HuH-7 (cell line): ENCODE data around the gene HPX.
"Not testable (repeated sequence)": the region's sequence is repeated elsewhere in the genome, so short reads cannot be mapped to it uniquely, and the experiment has no call there.

Source experiments
- DNase-seq: peaks from one replicate; pipeline ENCODE4 v3.0.0; 2011; ENCODE audit warnings: low spot score

The HPX gene

DNA sequence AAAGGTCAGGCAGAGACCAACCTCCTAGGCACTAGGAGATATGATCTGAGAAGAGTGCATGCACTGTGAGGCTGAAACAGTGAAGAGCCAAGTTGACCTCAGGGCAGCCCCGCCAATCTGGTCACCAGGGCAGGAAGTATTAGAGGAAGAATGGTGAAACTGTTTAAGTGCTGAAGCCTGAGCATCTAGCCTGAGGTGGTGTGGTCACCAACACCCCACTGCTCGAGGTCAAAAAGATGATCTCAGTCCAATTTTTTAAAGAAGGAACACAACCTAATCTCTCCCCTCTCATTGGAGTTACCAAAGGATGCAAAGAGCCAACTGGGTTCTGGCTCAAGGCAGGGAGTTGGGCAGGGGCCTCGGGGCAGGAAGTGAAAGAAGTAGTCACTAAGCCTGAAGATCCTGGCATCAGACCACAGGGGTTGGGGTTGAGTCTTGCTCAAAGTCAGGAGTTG lies 25.9 kb downstream of the HPX start:
- DNase-seq: no peak

DNA sequence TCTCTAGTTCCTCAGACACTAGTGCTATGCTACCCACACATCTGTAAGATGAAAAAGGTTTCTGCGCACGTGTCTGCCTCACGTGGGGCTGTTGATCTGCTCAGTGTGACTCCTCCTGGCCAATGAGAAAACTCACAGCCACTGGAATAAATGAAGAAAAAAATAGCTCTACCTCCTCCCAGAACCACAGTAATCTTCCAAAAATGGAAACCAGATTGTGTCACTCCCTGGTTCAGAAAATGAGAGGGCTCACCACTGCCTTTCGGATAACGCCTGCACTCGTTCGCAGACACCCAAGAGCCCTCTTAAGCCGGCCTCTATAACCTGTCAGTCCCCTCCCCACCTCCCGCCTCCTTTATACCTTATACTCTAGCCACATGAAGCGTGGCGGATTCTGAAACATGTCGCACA lies 27.0 kb downstream of the HPX start:
- no peak for DNase-seq

DNA sequence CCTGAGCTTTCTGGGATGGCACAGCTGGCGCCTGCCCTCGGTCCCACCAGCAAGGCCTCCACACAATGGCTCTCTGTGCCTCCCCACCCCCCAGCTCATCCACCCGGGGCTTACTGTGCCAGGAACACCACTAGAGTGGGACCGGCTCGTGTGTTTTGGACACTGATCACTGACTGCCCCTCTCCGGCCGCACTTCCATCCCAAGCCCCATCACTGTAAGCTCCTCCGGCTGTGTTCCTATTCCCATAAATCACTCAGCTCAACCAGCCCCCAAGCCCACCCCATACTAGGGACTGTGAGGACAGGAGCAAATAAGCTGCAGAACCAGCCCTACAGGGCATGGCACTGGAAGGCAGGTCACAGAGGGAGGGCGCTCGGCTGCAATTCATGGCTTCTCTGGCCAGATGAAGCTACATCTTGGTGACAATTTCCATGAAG lies 29.2 kb downstream of the HPX start:
- DNase-seq: no peak

DNA sequence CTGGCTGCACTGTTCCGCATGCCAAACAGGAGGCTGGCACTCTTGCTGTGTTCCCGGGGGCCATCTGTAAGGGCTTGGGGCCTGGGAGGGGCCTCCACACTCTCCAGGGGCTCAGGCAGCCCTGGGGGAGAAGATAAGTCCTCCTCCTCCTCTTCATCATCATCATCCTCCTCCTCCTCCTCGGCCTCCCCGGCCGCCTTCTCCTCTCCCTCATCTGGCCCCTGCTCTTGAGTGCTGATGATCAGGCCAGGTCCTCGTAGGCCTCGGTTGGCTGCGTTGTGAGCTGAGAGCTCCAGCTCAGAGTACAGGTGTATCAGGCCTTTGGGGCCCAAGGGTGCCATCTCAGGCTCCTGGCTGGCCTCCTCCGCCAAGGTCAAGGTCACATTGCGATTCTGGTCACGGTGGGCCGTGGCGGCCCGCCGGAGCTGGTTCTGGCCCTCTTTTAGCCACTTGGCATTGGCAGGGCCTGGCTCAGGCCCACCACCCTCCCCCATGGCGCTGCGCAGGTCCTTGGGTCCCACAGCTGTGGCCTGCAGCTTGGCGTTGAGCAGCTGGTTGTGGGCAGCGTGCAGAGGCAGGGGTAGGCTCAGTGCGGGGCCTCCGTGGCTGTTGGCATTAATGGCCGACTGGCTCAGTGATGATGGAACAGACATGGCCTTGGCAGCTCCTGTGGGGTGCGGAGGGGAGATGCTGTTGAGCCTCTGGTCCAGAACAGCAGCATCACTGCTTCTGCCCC lies 29.9 kb downstream of the HPX start:
- no peak for DNase-seq

DNA sequence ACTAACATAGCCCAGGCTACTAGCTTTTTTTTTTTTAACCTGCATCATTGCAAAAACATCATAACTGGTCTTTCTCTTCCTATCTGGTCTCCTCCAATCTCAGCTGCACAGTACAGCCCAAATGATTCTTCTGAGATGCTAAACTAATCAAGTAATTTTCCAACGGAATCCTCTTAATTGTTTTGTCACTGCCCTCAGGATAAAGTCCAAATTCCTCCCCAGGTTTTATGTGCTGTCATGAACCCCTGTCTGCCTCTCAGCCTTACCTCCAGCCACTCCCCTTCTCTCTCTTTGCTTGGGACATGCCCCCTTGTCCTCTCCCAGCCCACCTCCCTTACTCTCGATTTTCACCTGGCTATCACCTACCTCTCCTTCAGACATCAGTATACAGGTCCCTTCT lies 34.4 kb downstream of the HPX start:
- peak; percentile 56 for DNase-seq

DNA sequence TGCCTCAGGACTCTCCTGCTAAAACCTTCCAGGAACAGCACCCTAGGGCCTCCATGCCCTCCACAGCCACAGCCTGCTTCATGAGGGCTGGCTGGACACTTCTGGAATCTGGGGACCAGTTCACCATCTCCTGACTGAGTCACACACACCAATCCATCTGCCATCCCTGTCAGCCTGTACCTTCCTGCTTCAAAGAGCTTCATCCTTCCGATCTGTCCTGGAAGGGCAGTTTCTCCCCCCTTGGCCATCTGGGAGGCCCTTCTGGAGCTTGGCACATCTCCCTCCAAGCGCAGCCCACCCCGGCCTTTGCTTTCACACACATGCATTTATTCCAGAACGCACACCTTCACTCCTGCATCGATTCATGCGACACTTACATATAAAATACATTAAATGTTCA lies 34.9 kb downstream of the HPX start:
- no peak for DNase-seq

DNA sequence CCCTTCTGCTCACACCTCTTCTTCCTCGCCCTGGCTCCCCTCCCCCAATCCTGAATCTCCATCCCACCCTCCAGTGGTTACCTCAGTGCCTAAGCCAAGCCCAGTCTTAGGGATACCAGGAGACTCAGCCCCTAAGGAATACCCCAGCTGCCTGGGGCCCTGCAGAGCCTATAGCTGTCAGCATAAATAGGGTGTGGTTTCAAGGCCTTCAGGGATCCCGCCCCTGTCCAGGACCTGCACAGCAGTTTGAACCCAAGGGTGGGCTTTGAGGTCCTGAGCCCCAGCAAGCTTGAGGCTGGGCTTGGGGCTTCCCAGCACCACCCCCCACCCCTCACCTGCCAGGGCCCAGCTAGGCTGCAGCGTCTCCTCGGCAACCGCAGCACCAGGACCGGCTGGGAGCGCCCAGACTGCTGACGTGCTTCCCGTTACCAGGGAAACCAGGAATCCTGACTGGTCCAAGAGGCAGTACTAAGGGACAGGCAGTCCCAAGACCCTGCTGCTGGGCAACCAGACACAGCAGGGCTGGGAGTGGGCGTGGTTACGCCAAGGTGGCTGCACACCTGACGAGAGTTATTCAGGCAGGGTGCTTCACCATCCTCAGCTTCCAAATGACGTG lies 35.6 kb downstream of the HPX start:
- no peak for DNase-seq

DNA sequence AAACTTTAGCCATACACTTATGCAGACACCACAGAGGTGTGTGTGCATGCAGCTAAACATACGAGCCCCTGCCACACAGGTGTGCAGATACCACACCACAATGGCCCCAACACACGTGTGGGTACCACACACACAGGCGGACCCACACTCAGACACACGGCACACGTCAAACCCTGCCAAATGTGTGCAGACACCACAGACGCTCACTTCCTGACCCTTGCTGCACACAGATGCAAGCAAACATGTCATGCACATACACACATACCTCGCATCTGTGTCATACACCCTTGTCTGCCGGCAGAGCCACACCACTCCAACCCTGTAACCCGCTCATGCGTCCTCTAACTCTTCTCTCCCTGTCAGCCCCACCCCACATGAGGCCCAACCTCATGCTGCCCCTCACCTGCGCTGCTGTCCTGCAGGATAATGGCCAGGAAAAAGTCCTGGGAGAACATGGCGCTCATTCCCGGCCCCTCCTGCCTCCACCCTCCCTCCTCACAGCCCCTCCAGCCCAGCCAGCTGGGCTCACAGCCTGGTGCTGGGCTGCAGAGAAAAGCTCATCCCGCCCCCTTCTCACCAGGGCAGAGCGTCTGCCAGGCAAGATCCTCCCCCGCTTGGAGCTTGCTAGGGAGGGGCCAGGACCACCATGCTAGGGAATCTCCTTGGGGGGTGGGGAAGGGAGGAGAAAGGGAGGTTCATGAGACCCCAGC lies 36.3 kb downstream of the HPX start:
- no peak for DNase-seq

DNA sequence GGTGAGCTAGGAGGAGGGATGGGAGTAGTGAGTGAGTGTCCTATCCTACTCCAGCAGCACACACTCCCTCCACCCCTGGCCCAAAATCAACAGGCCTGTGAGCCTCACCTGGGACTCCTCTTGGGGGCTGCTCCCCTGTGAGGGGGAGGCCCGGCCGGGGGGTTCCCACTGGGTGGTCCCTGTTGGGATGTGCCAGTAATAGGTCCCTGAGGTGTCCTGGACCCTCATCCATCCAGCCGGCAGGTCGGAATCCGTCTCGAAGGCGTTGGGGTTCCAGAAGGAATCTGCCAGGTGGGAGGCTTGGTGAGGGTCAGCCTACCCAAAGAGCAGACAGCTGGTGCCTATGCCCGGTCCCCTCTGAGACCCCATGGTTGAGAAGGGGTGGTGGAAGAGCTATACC lies 37.2 kb downstream of the HPX start:
- DNase-seq: no peak

DNA sequence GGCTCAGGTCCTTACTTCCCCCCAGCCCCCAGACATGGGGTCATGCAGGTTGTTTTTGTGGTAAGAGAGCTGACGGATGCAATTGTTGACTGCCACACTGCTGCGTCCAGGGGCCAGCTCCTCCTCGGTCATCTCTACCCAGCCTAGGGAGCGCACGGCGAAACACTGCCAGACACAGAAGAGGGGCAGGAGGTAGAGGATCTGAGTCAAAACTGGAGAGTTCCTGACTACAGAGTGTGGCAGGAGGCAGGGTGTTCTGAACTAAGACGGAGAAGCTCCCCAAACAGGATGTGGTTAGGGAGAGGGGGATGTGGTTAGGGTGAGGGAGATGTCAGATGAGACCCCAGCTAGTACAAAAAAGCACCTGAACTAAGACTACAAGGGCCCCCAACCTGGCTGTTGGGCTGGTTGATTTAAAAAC lies 38.2 kb downstream of the HPX start:
- DNase-seq: no peak

DNA sequence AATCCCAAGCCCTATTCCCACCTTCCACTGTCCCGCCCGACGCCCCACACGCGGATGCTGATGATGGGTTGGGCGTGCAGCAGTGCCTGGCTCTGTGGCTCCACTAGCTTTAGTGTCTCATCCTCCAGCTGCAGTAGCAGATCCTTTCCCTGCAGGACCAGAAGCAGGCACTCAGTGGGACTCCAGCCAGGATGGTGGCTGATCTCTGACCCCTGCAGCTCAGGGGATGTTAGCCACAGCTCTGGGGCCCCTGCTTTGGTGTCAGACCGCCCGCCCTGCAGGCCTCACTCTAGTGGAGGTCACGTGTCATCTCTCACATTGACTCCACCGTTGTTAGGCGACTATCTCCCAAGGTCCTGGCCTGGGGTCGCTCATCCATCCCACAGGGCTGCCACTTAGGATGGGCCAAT lies 38.7 kb downstream of the HPX start:
- DNase-seq: no peak

DNA sequence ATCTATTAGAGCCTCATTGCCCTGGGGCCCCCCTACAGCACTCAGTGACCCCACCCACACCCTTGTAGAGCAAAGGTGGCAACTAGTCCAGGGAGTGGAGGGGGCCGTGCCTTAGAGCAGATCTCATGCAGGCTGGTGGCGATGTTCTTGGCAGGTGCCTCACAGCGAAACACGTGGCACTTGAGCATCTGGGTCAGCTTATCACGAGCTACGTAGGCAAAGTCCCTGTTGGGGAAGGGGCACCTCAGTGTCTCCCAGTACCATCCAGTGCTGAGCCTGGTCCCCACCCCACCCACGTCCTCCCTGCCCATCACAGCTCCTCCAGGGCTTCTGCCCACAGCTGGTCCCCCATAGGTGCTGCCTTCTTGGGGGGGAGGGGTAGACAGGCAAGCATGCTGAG lies 39.3 kb downstream of the HPX start:
- no peak for DNase-seq

DNA sequence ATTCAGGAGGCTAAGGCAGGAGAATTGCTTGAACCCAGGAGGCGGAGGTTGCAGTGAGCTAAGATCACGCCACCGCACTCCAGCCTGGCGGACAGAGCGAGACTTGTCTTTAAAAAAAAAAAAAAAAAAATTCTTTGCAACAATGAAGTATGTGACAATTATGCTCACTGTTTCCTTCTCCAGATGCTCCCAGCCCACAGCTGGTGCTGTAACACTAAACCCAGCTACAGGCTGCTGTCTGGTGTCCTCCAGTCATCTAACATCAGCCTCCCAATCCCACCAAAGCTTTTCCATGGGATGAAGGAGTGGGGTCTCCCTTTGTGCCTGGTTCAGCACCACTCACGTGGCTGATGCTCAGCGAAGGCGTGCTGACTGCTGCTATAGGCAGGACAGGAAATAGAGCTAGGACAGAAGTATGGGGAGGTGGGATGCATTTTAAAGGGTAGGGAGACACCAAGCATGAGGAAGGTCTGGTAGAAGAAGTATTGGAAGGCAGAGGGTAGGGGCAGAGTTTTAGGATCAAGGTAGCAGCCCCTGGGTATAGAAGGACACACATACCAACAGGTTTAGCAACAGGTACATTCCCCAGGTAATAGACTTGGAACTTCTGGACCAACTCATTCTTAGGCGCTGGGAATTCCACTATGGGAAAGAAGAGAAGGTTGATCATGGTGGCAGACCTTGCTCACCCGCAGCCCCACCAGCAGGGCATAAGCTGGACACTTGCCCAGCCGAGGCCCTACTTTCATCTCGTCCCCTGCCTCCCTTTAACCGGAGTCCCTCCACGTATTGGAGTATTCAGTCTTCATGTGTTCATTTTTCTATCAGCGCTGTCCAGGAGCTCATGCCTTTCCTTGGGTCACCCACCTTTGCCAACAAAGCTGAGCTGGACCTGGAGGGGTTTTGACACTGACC lies 40.1 kb downstream of the HPX start:
- DNase-seq: no peak

DNA sequence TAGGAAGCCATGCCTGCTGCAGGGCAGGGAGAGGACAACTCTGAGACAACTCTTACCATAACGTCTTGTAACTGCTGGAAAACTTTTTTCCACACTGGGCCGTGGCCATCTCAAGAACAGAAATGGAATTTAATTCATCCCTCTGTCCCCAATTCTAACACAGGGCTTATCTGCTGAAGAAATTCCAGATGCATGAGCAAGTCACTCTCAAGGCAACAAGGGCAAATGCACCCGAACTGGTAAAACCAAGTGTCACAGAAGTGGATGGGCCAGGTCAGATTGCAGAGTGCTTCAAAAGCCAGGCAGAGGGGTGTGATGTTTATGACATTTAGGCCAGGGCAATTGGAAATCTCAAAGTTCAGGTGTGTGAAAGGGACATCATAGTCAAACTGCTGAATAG lies 43.2 kb downstream of the HPX start:
- no peak for DNase-seq

DNA sequence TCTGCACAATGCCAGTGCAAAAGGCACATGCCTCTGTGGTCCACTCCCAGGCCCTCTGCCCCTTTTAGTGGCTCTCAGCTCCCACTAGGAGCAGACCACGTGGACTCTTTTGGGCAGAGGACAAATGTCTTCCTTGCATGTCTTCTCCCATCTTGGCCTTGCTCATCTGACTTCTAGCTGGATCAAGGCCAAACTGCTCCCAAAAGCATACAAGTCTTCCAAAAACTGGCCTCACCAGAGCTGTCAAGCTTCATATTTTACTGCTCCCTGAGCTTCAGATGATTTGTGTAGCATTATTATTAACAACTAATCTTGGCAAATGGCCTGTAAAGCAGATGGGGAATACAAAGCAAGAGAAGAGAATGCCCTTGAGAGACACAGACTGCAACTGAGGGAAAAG lies 43.6 kb downstream of the HPX start:
- DNase-seq: no peak

DNA sequence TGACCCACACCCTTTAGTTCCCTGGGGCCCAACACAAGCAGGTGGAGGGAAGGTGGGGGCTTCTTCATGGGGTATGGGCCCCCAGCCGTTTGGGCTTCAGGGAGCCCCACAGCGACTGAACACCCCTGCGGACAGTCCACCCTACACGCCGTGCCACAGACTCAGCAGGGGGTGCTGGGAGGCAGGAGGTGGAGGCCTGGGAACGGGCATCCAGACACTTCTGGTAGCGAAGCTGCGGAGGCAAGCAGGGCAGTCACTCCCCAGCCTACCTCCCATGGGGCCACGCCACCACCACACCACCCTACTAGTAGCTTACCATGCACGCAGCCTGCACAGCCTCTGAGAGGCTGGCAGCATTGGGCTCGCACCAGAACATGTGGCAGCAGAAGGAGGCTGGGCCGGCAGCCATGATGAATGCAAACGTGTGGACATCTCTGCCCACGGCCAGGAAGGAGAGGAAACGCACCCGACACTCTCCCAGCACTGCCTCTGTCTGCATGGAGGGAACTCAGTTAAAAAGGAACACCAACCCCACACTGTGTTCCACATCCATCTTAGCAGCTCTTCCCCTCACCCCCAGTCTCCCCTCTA lies 45.2 kb downstream of the HPX start:
- DNase-seq: no peak

DNA sequence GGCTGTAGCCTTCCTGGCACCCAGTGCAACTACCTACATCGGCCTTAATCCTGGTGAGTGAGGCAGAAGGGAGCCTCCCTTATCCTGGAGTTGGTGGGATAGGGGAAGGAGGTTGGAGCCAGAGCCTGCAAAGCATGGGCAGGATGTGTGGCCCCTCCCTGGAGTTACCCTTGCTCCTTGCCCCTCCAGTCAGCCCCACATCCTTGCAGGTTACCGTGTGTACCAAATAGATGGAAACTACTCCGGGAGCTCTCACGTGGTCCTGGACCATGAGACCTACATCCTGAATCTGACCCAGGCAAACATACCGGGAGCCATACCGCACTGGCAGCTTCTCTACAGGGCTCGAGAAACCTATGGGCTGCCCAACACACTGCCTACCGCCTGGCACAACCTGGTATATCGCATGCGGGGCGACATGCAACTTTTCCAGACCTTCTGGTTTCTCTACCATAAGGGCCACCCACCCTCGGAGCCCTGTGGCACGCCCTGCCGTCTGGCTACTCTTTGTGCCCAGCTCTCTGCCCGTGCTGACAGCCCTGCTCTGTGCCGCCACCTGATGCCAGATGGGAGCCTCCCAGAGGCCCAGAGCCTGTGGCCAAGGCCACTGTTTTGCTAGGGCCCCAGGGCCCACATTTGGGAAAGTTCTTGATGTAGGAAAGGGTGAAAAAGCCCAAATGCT lies 46.7 kb downstream of the HPX start:
- DNase-seq: no peak

DNA sequence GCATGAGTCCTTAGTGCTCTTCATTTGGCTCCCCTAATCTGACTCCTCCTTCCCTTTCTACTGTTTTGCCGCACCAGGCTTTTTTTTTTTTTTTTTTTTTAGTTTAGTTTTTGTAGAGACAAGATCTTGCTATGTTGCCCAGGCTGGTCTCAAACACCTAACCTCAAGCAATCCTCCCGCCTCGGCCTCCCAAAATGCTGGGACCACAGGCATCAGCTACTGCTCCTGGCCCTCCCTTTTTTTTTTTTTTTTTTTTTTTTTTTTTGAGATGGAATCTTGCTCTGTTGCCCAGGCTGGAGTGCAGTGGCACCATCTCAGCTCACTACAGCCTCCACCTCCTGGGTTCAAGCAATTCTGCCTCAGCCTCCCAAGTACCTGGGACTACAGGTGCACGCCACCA lies 48.5 kb downstream of the HPX start:
- DNase-seq: not testable (repeated sequence)

DNA sequence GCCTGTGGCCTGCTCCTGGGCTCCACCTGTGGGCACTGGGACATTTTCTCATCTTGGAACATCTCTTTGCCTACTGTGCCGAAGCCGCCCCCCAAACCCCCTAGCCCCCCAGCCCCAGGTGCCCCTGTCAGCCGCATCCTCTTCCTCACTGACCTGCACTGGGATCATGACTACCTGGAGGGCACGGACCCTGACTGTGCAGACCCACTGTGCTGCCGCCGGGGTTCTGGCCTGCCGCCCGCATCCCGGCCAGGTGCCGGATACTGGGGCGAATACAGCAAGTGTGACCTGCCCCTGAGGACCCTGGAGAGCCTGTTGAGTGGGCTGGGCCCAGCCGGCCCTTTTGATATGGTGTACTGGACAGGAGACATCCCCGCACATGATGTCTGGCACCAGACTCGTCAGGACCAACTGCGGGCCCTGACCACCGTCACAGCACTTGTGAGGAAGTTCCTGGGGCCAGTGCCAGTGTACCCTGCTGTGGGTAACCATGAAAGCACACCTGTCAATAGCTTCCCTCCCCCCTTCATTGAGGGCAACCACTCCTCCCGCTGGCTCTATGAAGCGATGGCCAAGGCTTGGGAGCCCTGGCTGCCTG lies 49.2 kb downstream of the HPX start:
- no peak for DNase-seq

DNA sequence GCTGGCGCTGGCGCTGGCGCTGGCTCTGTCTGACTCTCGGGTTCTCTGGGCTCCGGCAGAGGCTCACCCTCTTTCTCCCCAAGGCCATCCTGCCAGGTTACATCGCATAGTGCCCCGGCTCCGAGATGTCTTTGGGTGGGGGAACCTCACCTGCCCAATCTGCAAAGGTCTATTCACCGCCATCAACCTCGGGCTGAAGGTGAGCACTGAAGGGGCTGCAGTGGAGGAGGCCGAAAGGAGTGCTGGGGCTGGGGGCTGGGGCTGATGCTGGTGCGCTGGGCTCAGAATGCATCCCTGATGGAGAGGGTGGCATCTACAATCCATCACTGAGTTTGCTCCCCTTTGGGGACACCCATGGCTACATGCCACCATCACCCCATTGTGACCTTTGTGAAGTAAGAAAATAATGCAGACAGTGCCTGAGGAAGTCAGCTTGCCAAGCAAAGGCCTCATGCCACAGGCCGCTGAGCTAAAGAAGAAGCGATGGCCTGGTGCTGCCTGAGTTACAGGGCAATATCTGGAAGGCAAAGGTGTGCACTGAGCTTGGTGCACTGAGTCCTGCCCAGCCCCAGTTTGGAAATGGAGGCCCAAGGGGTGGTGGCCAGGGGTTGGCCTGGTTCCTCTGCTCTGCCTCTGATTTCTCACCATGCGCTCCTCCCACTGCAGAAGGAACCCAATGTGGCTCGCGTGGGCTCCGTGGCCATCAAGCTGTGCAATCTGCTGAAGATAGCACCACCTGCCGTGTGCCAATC lies 49.9 kb downstream of the HPX start:
- no peak for DNase-seq
